Stimulated activated CD4-positive, alpha-beta T cell treated with anti-CD3 and anti-CD28 coated beads, Interleukin-2, amount 100 ng/mL, for 48 hours (primary cell): ENCODE measurements around the gene PLEKHA8.
"Not testable (repeated sequence)": the region's sequence is repeated elsewhere in the genome, so short reads cannot be mapped to it uniquely, and the experiment has no call there.

Experiments used
- DNase-seq, 2 donors: peaks; one replicate each; pipeline ENCODE4 v3.0.0-alpha.2; 2020

The PLEKHA8 gene

GRCh38 chr7:30026229-30027064, 1.8 kb upstream of the PLEKHA8 start, which contains the start of gene FKBP14:
TSS of gene FKBP14 (minus strand) at chr7:30026702. CDS start at chr7:30026508, 194 bp downstream.
- peak; percentile 83 for DNase-seq

- peak in 1 of 2 donors; percentile 9 for DNase-seq
These were observed 1.2 kb upstream of the PLEKHA8 start for GRCh38 chr7:30027065-30027456.

GRCh38 chr7:30027740-30028215, 434 bp upstream of the PLEKHA8 start:
- DNase-seq = no peak

GRCh38 chr7:30028749-30029635, 780 bp downstream of the PLEKHA8 start:
- peak in 1 of 2 donors; percentile 13 for DNase-seq

- peak in 1 of 2 donors; percentile 5 for DNase-seq
These were observed 1.5 kb downstream of the PLEKHA8 start for GRCh38 chr7:30029696-30030095.

- no peak for DNase-seq
These were observed 4.3 kb downstream of the PLEKHA8 start for GRCh38 chr7:30032310-30033125.

GRCh38 chr7:30034501-30034900, 6.3 kb downstream of the PLEKHA8 start:
- no peak for DNase-seq

GRCh38 chr7:30036220-30036619, 8.0 kb downstream of the PLEKHA8 start:
- no peak for DNase-seq

- no peak for DNase-seq
These were observed 10.2 kb downstream of the PLEKHA8 start for GRCh38 chr7:30038196-30038980.

GRCh38 chr7:30040938-30041337, 12.7 kb downstream of the PLEKHA8 start:
- DNase-seq = no peak

- no peak for DNase-seq
These were observed 13.5 kb downstream of the PLEKHA8 start for GRCh38 chr7:30041526-30042269.

GRCh38 chr7:30046127-30046770, 18.0 kb downstream of the PLEKHA8 start:
- DNase-seq = no peak

GRCh38 chr7:30047124-30047523, 18.9 kb downstream of the PLEKHA8 start:
- no peak for DNase-seq

GRCh38 chr7:30048582-30048981, 20.4 kb downstream of the PLEKHA8 start:
- no peak for DNase-seq

- no peak for DNase-seq
These were observed 21.0 kb downstream of the PLEKHA8 start for GRCh38 chr7:30049173-30049572.

GRCh38 chr7:30053068-30053467, 24.9 kb downstream of the PLEKHA8 start:
- no peak for DNase-seq

GRCh38 chr7:30057741-30058140, 29.5 kb downstream of the PLEKHA8 start:
- DNase-seq = no peak

GRCh38 chr7:30061786-30062185, 33.6 kb downstream of the PLEKHA8 start:
- not testable (repeated sequence) for DNase-seq

GRCh38 chr7:30062587-30062986, 34.4 kb downstream of the PLEKHA8 start:
- no peak for DNase-seq

- no peak for DNase-seq
These were observed 37.5 kb downstream of the PLEKHA8 start for GRCh38 chr7:30065746-30066145.
